ENCODE data around the gene GPSM1. TPM values are rescaled to one million over a fixed set of nuclear protein-coding genes. Genes with fewer than 3 reads are reported as not detected.
A peak's percentile ranks its signal among the peaks of the same experiment; 100 is the strongest.

Gene GPSM1
- total RNA-seq, 1 donor from 2014 or later: 82.2 TPM

GRCh38 chr9:136280535-136281315 lies 46.6 kb upstream of the GPSM1 start:
- Mint-ChIP-seq H3K4me1 (ENCODE audit: low read depth) (peaks cover 2% of the 10 kb centered on the region), H3K36me3 (ENCODE audit: insufficient read depth) (no peaks in the 10 kb centered on the region), H3K9me3 (ENCODE audit: low read depth) (no peaks in the 10 kb centered on the region), H3K27me3 (peaks cover 6% of the 10 kb centered on the region), H3K27ac (no peak overlapping the region), H3K4me3 (ENCODE audit: low read depth) (no peak overlapping the region)
- TF ChIP-seq, protein P1, sequence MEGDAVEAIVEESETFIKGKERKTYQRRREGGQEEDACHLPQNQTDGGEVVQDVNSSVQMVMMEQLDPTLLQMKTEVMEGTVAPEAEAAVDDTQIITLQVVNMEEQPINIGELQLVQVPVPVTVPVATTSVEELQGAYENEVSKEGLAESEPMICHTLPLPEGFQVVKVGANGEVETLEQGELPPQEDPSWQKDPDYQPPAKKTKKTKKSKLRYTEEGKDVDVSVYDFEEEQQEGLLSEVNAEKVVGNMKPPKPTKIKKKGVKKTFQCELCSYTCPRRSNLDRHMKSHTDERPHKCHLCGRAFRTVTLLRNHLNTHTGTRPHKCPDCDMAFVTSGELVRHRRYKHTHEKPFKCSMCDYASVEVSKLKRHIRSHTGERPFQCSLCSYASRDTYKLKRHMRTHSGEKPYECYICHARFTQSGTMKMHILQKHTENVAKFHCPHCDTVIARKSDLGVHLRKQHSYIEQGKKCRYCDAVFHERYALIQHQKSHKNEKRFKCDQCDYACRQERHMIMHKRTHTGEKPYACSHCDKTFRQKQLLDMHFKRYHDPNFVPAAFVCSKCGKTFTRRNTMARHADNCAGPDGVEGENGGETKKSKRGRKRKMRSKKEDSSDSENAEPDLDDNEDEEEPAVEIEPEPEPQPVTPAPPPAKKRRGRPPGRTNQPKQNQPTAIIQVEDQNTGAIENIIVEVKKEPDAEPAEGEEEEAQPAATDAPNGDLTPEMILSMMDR (IDR thresholded peaks at IDR 0.05; ENCODE audit: unreplicated experiment): no peak
- DNase-seq (ENCODE audit: low spot score, unreplicated experiment): no peak

GRCh38 chr9:136281421-136282271 lies 45.7 kb upstream of the GPSM1 start:
- H3K4me3 Mint-ChIP-seq (ENCODE audit: low read depth): no peak overlapping the region
- peaks cover 2% of the 10 kb centered on the region for H3K4me1 Mint-ChIP-seq (ENCODE audit: low read depth)
- H3K9me3 Mint-ChIP-seq (ENCODE audit: low read depth): no peaks in the 10 kb centered on the region
- TF ChIP-seq, protein P1 (IDR thresholded peaks at IDR 0.05; ENCODE audit: unreplicated experiment): no peak
- no peak for DNase-seq (ENCODE audit: low spot score, unreplicated experiment)
- peaks cover 7% of the 10 kb centered on the region for H3K27me3 Mint-ChIP-seq
- H3K36me3 Mint-ChIP-seq (ENCODE audit: insufficient read depth): no peaks in the 10 kb centered on the region
- H3K27ac Mint-ChIP-seq: no peak overlapping the region

DNA sequence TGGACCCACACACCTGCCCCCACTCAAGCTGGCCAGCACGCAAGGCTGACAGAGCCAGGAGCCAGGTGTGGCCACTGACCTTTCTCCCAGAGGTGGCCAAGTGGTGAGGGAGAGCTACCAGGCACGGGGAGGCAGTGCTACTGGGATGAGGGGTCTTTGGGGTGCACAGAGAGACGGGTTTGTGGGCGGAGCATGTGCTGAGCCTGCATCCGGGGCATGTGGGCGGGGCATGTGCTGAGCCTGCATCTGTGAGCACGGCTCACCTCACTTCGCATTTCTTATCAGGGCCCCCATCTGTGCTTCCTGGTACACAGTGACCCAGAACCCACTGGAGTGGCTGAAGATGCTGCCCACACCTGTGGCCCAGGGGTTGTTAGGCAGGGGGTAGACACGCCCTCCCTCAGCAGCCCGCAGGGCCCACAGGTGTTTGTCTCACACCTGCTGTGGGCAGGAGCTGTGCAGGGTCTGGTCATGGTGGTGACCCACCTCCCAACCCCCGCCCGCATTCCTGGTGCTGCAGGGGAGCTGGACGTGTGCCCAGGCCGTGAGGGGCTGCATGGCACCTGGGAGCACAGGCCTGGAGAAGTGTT lies 45.0 kb upstream of the GPSM1 start:
- Mint-ChIP-seq H3K27me3 (peaks cover 11% of the 10 kb centered on the region), H3K27ac (no peak overlapping the region), H3K36me3 (ENCODE audit: insufficient read depth) (no peaks in the 10 kb centered on the region), H3K9me3 (ENCODE audit: low read depth) (no peaks in the 10 kb centered on the region), H3K4me1 (ENCODE audit: low read depth) (peaks cover 2% of the 10 kb centered on the region), H3K4me3 (ENCODE audit: low read depth) (no peak overlapping the region)
- TF ChIP-seq, protein P1 (IDR thresholded peaks at IDR 0.05; ENCODE audit: unreplicated experiment): no peak
- DNase-seq (ENCODE audit: low spot score, unreplicated experiment): no peak

DNA sequence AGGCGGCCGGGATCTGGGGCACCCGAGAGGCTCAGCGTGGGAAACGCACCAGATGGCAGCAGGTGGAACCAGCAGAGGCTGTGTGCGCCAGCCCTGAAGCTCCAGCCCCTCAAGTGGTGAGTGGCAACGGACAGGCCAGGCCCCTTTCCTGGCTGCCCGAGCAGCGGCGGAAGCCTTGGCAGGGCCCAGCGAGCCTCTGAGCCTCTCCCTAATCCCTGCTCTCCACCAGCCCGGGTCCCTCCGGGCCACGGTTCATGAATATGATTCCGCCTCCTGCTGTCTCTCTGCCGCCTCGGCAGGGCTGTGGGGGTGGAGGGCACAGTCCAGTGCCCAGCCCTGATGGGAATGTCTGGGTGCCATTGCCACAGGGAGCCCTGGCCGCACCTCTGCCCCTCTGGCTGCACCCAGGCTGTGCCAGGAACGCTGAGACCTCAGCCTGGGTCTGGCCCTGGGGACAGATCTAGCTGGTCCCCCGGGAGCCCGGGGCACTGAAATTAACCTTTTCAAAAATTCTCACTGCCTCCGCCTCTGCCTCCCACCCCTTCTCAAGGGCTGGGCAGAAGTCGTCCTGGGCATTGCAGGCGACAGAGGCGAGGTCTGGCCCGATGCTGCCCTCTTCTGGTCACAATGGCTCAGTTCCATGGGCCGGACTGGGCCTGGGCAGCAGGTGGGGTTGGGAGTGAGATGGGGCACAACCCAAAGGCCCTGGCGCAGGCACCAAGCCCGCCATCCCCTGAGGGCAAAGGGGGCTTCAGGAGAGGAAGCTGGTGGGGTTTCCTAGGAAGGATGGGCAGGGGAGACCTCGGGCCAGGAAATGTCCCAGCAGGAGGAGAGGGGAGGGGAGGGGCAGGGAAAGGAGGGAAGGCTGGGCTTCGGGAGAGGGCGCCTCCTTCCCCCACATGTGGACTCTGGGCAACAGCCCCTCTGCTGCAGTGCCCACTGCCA lies 43.8 kb upstream of the GPSM1 start:
- Mint-ChIP-seq H3K9me3 (ENCODE audit: low read depth) (no peaks in the 10 kb centered on the region), H3K27ac (no peak overlapping the region), H3K36me3 (ENCODE audit: insufficient read depth) (no peaks in the 10 kb centered on the region), H3K4me1 (ENCODE audit: low read depth) (peaks cover 2% of the 10 kb centered on the region), H3K27me3 (peaks cover 12% of the 10 kb centered on the region), H3K4me3 (ENCODE audit: low read depth) (no peak overlapping the region)
- DNase-seq (ENCODE audit: low spot score, unreplicated experiment): peak; percentile 78
- TF ChIP-seq, protein P1 (IDR thresholded peaks at IDR 0.05; ENCODE audit: unreplicated experiment): peak; percentile 82

Data from progenitor cell of endocrine pancreas (in vitro differentiated cells).